H1 (cell line): ENCODE results near the gene HAS3.
A peak's percentile ranks its signal among the peaks of the same experiment; 100 is the strongest.

Experiments
- CEBPB ChIP-seq: IDR thresholded peaks from 2 replicates; pipeline ENCODE4 v1.6.1; 2012; ENCODE audit warnings: low read depth, low read length
- CTCF ChIP-seq, 3 experiments: IDR thresholded peaks; 1 replicate in 2 of 3; 2 replicates in 1 of 3; pipeline versions ENCODE4 v1.5.1 to v1.6.1; 2011; ENCODE audit warnings: low read length in 3 of 3, mild to moderate bottlenecking in 3 of 3, inconsistent platforms in 2 of 3, low read depth in 1 of 3, moderate library complexity in 1 of 3; ENCODE audit not compliant: insufficient read depth in 1 of 3; ENCODE audit errors: control extremely low read depth in 1 of 3
- JUN ChIP-seq: IDR thresholded peaks from 2 replicates; pipeline ENCODE4 v1.6.1; 2011; ENCODE audit warnings: low read depth, mild to moderate bottlenecking, improper control_type of control experiment, low read length
- RXRA ChIP-seq: IDR thresholded peaks from 2 replicates; pipeline ENCODE4 v1.6.1; 2011; ENCODE audit warnings: low read depth, mild to moderate bottlenecking, low read length, moderate library complexity; ENCODE audit not compliant: insufficient read depth
- SP4 ChIP-seq: IDR thresholded peaks from 2 replicates; pipeline ENCODE4 v1.6.1; 2012; ENCODE audit warnings: low read length, inconsistent platforms
- SUZ12 ChIP-seq: fragments of 200-600 bp; sonication (generic); IDR thresholded peaks from 2 replicates; pipeline ENCODE4 v1.6.1; 2012; ENCODE audit warnings: mild to moderate bottlenecking, inconsistent platforms, low read length, moderate library complexity, mixed read lengths
- TAF7 ChIP-seq: optimal IDR thresholded peaks from 2 replicates; pipeline ENCODE3; 2011; ENCODE audit warnings: low read depth, mild to moderate bottlenecking, inconsistent platforms, low read length, moderate library complexity, borderline replicate concordance
- TCF12 ChIP-seq: IDR thresholded peaks from 2 replicates; pipeline ENCODE4 v1.6.1; 2011; ENCODE audit warnings: low read depth, mild to moderate bottlenecking, low read length

GRCh38 chr16:69107316-69107962 lies 2.0 kb downstream of the HAS3 start:
- TF ChIP-seq SUZ12: no peak
- TF ChIP-seq CTCF (IDR thresholded peaks at IDR 0.05; ENCODE audit: control extremely low read depth in 1 of 3, insufficient read depth in 1 of 3, low read depth in 1 of 3, low read length in 3 of 3): peak; percentile 7 to 38 (median 20)
- TF ChIP-seq CEBPB: no peak
- peak; percentile 28 for TF ChIP-seq TAF7
- no peak for TF ChIP-seq TCF12
- TF ChIP-seq RXRA: no peak
- TF ChIP-seq JUN: no peak
- no peak for TF ChIP-seq SP4
